ENCODE results near the gene WNT10A.

Gene WNT10A

GRCh38 chr2:218870984-218871344 is 9.7 kb upstream of the WNT10A start:
- no peak for DNase-seq
- no peak overlapping the region for H4K8ac ChIP-seq (ENCODE audit: low read depth, low read length)
- H2BK5ac ChIP-seq (ENCODE audit: low read depth, low read length, poor library complexity): no peak overlapping the region
- no peak overlapping the region for H3K18ac ChIP-seq (ENCODE audit: low read length)
- no peak overlapping the region for H2AFZ ChIP-seq (ENCODE audit: insufficient read depth, low read length, poor library complexity)
- WGBS (ENCODE audit: extremely low coverage, insufficient coverage, insufficient read length): no CpG with 5 or more reads among the region's 18 CpGs
- H3K4ac ChIP-seq (ENCODE audit: low read depth, low read length): no peak overlapping the region
- H3K79me2 ChIP-seq (ENCODE audit: control insufficient read depth, insufficient read depth, low read length, poor library complexity): no peaks in the 10 kb centered on the region
- no peaks in the 10 kb centered on the region for H3K27me3 ChIP-seq (ENCODE audit: insufficient read depth, low read length)
- H3K4me1 ChIP-seq (ENCODE audit: control insufficient read depth in 1 of 2, insufficient read depth in 2 of 2, low read length in 2 of 2): peaks cover 27% of the 10 kb centered on the region in 2 experiments
- no peak overlapping the region for H3K4me3 ChIP-seq (ENCODE audit: low read depth, low read length)
- no peak overlapping the region for H3K23ac ChIP-seq (ENCODE audit: low read length)
- no peaks in the 10 kb centered on the region for H3K79me1 ChIP-seq (ENCODE audit: low read length)
- H3K14ac ChIP-seq (ENCODE audit: low read length): no peak overlapping the region
- H2BK12ac ChIP-seq (ENCODE audit: low read length): no peak overlapping the region
- no peak overlapping the region for H4K12ac ChIP-seq (ENCODE audit: low read depth, low read length)
- H3K36me3 ChIP-seq (ENCODE audit: control insufficient read depth in 1 of 2, insufficient read depth in 2 of 2, low read length in 2 of 2): peaks cover 20 to 25% of the 10 kb centered on the region in 2 experiments
- no peak overlapping the region for H3K9ac ChIP-seq (ENCODE audit: low read length)
- H3K4me2 ChIP-seq (ENCODE audit: low read length): no peak overlapping the region
- peaks cover 3% of the 10 kb centered on the region for H3K9me3 ChIP-seq (ENCODE audit: insufficient read depth, low read depth, low read length)
- H3K27ac ChIP-seq (ENCODE audit: low read depth, low read length): no peak overlapping the region
- H4K91ac ChIP-seq (ENCODE audit: low read depth, low read length): no peak overlapping the region
- no peak overlapping the region for H2AK5ac ChIP-seq (ENCODE audit: low read length)
- H2BK120ac ChIP-seq (ENCODE audit: insufficient read depth, low read length, poor library complexity): no peak overlapping the region

GRCh38 chr2:218871345-218872302 is 9.0 kb upstream of the WNT10A start:
- no peak overlapping the region for H3K4ac ChIP-seq (ENCODE audit: low read depth, low read length)
- peaks cover 23 to 26% of the 10 kb centered on the region in 2 experiments for H3K4me1 ChIP-seq (ENCODE audit: control insufficient read depth in 1 of 2, insufficient read depth in 2 of 2, low read length in 2 of 2)
- H2BK120ac ChIP-seq (ENCODE audit: insufficient read depth, low read length, poor library complexity): no peak overlapping the region
- no peak overlapping the region for H3K23ac ChIP-seq (ENCODE audit: low read length)
- H3K9ac ChIP-seq (ENCODE audit: low read length): no peak overlapping the region
- H3K79me1 ChIP-seq (ENCODE audit: low read length): no peaks in the 10 kb centered on the region
- no peak overlapping the region for H2AK5ac ChIP-seq (ENCODE audit: low read length)
- H2BK12ac ChIP-seq (ENCODE audit: low read length): no peak overlapping the region
- H3K9me3 ChIP-seq (ENCODE audit: insufficient read depth, low read depth, low read length): peaks cover 3% of the 10 kb centered on the region
- H3K36me3 ChIP-seq (ENCODE audit: control insufficient read depth in 1 of 2, insufficient read depth in 2 of 2, low read length in 2 of 2): peaks cover 20 to 25% of the 10 kb centered on the region in 2 experiments
- H3K14ac ChIP-seq (ENCODE audit: low read length): no peak overlapping the region
- peak overlapping the region; percentile 32 for H4K91ac ChIP-seq (ENCODE audit: low read depth, low read length)
- no peak overlapping the region for H2BK5ac ChIP-seq (ENCODE audit: low read depth, low read length, poor library complexity)
- H4K12ac ChIP-seq (ENCODE audit: low read depth, low read length): no peak overlapping the region
- H3K27ac ChIP-seq (ENCODE audit: low read depth, low read length): no peak overlapping the region
- no peak overlapping the region for H3K4me3 ChIP-seq (ENCODE audit: low read depth, low read length)
- no peak overlapping the region for H2AFZ ChIP-seq (ENCODE audit: insufficient read depth, low read length, poor library complexity)
- peak overlapping the region; percentile 59 for H3K18ac ChIP-seq (ENCODE audit: low read length)
- WGBS (ENCODE audit: extremely low coverage, insufficient coverage, insufficient read length): no CpG with 5 or more reads among the region's 60 CpGs
- no peak overlapping the region for H4K8ac ChIP-seq (ENCODE audit: low read depth, low read length)
- no peak for DNase-seq
- H3K27me3 ChIP-seq (ENCODE audit: insufficient read depth, low read length): no peaks in the 10 kb centered on the region
- no peak overlapping the region for H3K4me2 ChIP-seq (ENCODE audit: low read length)
- no peaks in the 10 kb centered on the region for H3K79me2 ChIP-seq (ENCODE audit: control insufficient read depth, insufficient read depth, low read length, poor library complexity)

GRCh38 chr2:218872645-218873358 is 7.8 kb upstream of the WNT10A start:
- H3K4ac ChIP-seq (ENCODE audit: low read depth, low read length): no peak overlapping the region
- H3K9ac ChIP-seq (ENCODE audit: low read length): no peak overlapping the region
- no peak for DNase-seq
- H2BK12ac ChIP-seq (ENCODE audit: low read length): no peak overlapping the region
- no peak overlapping the region for H2AFZ ChIP-seq (ENCODE audit: insufficient read depth, low read length, poor library complexity)
- no peak overlapping the region for H3K14ac ChIP-seq (ENCODE audit: low read length)
- no peaks in the 10 kb centered on the region for H3K27me3 ChIP-seq (ENCODE audit: insufficient read depth, low read length)
- H3K4me2 ChIP-seq (ENCODE audit: low read length): no peak overlapping the region
- H4K91ac ChIP-seq (ENCODE audit: low read depth, low read length): no peak overlapping the region
- no peak overlapping the region for H4K12ac ChIP-seq (ENCODE audit: low read depth, low read length)
- peaks cover 20 to 22% of the 10 kb centered on the region in 2 experiments for H3K36me3 ChIP-seq (ENCODE audit: control insufficient read depth in 1 of 2, insufficient read depth in 2 of 2, low read length in 2 of 2)
- no peak overlapping the region for H2AK5ac ChIP-seq (ENCODE audit: low read length)
- no peak overlapping the region for H2BK5ac ChIP-seq (ENCODE audit: low read depth, low read length, poor library complexity)
- H3K18ac ChIP-seq (ENCODE audit: low read length): no peak overlapping the region
- H3K27ac ChIP-seq (ENCODE audit: low read depth, low read length): no peak overlapping the region
- H2BK120ac ChIP-seq (ENCODE audit: insufficient read depth, low read length, poor library complexity): no peak overlapping the region
- H3K4me1 ChIP-seq (ENCODE audit: control insufficient read depth in 1 of 2, insufficient read depth in 2 of 2, low read length in 2 of 2): peaks cover 20 to 30% of the 10 kb centered on the region in 2 experiments
- H3K4me3 ChIP-seq (ENCODE audit: low read depth, low read length): no peak overlapping the region
- no peaks in the 10 kb centered on the region for H3K79me1 ChIP-seq (ENCODE audit: low read length)
- WGBS (ENCODE audit: extremely low coverage, insufficient coverage, insufficient read length): no CpG with 5 or more reads among the region's 22 CpGs
- no peak overlapping the region for H3K23ac ChIP-seq (ENCODE audit: low read length)
- H4K8ac ChIP-seq (ENCODE audit: low read depth, low read length): no peak overlapping the region
- peaks cover 3% of the 10 kb centered on the region for H3K9me3 ChIP-seq (ENCODE audit: insufficient read depth, low read depth, low read length)
- H3K79me2 ChIP-seq (ENCODE audit: control insufficient read depth, insufficient read depth, low read length, poor library complexity): no peaks in the 10 kb centered on the region

- H3K4me2 ChIP-seq (ENCODE audit: low read length): no peak overlapping the region
- H3K23ac ChIP-seq (ENCODE audit: low read length): no peak overlapping the region
- no peak overlapping the region for H3K9ac ChIP-seq (ENCODE audit: low read length)
- peaks cover 3% of the 10 kb centered on the region for H3K9me3 ChIP-seq (ENCODE audit: insufficient read depth, low read depth, low read length)
- H3K14ac ChIP-seq (ENCODE audit: low read length): no peak overlapping the region
- peaks cover 25 to 26% of the 10 kb centered on the region in 2 experiments for H3K4me1 ChIP-seq (ENCODE audit: control insufficient read depth in 1 of 2, insufficient read depth in 2 of 2, low read length in 2 of 2)
- no peaks in the 10 kb centered on the region for H3K79me1 ChIP-seq (ENCODE audit: low read length)
- no CpG with 5 or more reads among the region's 86 CpGs for WGBS (ENCODE audit: extremely low coverage, insufficient coverage, insufficient read length)
- H3K18ac ChIP-seq (ENCODE audit: low read length): no peak overlapping the region
- no peak overlapping the region for H3K27ac ChIP-seq (ENCODE audit: low read depth, low read length)
- DNase-seq: no peak
- no peak overlapping the region for H2BK120ac ChIP-seq (ENCODE audit: insufficient read depth, low read length, poor library complexity)
- no peak overlapping the region for H3K4me3 ChIP-seq (ENCODE audit: low read depth, low read length)
- H4K91ac ChIP-seq (ENCODE audit: low read depth, low read length): no peak overlapping the region
- no peak overlapping the region for H2BK12ac ChIP-seq (ENCODE audit: low read length)
- H4K8ac ChIP-seq (ENCODE audit: low read depth, low read length): no peak overlapping the region
- H2BK5ac ChIP-seq (ENCODE audit: low read depth, low read length, poor library complexity): no peak overlapping the region
- no peak overlapping the region for H3K4ac ChIP-seq (ENCODE audit: low read depth, low read length)
- H4K12ac ChIP-seq (ENCODE audit: low read depth, low read length): no peak overlapping the region
- H3K27me3 ChIP-seq (ENCODE audit: insufficient read depth, low read length): no peaks in the 10 kb centered on the region
- no peak overlapping the region for H2AFZ ChIP-seq (ENCODE audit: insufficient read depth, low read length, poor library complexity)
- H3K36me3 ChIP-seq (ENCODE audit: control insufficient read depth in 1 of 2, insufficient read depth in 2 of 2, low read length in 2 of 2): peaks cover 20 to 22% of the 10 kb centered on the region in 2 experiments
- no peaks in the 10 kb centered on the region for H3K79me2 ChIP-seq (ENCODE audit: control insufficient read depth, insufficient read depth, low read length, poor library complexity)
- no peak overlapping the region for H2AK5ac ChIP-seq (ENCODE audit: low read length)
Observed at GRCh38 chr2:218873359-218874194, 7.1 kb upstream of the WNT10A start.

Data from trophoblast cell (in vitro differentiated cells and primary cell).